ENCODE measurements around the gene OR5D18.

The OR5D18 gene

GRCh38 chr11:55819330-55819729 is at the start of gene OR5D18:
TSS of gene OR5D18 (plus strand) at chr11:55819630. CDS start at chr11:55819630, 0 bp downstream.
- Histone ChIP-seq H3K4me1 (ENCODE audit: control insufficient read depth, insufficient read depth, low read length) (no peaks in the 10 kb centered on the region), H3K36me3 (ENCODE audit: control insufficient read depth, insufficient read depth, low read length) (peaks cover 2% of the 10 kb centered on the region), H3K4me3 (ENCODE audit: low read depth, low read length) (no peak within 1 kb of the TSS), H3K27me3 (ENCODE audit: control insufficient read depth, insufficient read depth, low read length) (no peaks in the 10 kb centered on the region), H3K9me3 (ENCODE audit: control insufficient read depth, insufficient read depth, low read length) (peaks cover 6% of the 10 kb centered on the region), H3K9ac (ENCODE audit: low read depth, low read length) (no peak within 1 kb of the TSS)

GRCh38 chr11:55773138-55773537 is 46.3 kb upstream of the OR5D18 start, which contains the start of gene OR5D13:
TSS of gene OR5D13 (plus strand) at chr11:55773438. CDS start at chr11:55773438, 0 bp downstream.
- Histone ChIP-seq H3K4me1 (ENCODE audit: control insufficient read depth, insufficient read depth, low read length) (no peaks in the 10 kb centered on the region), H3K9me3 (ENCODE audit: control insufficient read depth, insufficient read depth, low read length) (peaks cover 11% of the 10 kb centered on the region), H3K27me3 (ENCODE audit: control insufficient read depth, insufficient read depth, low read length) (no peaks in the 10 kb centered on the region), H3K36me3 (ENCODE audit: control insufficient read depth, insufficient read depth, low read length) (no peaks in the 10 kb centered on the region), H3K9ac (ENCODE audit: low read depth, low read length) (no peak within 1 kb of the TSS), H3K4me3 (ENCODE audit: low read depth, low read length) (no peak within 1 kb of the TSS)

- H3K9me3 ChIP-seq (ENCODE audit: control insufficient read depth, insufficient read depth, low read length) = peaks cover 18% of the 10 kb centered on the region
- H3K36me3 ChIP-seq (ENCODE audit: control insufficient read depth, insufficient read depth, low read length) = no peaks in the 10 kb centered on the region
Measured at GRCh38 chr11:55791606-55792005, 27.8 kb upstream of the OR5D18 start.

GRCh38 chr11:55793321-55793720 is 26.1 kb upstream of the OR5D18 start:
- H3K4me1 ChIP-seq (ENCODE audit: control insufficient read depth, insufficient read depth, low read length) = no peaks in the 10 kb centered on the region
- no peak overlapping the region for H3K9ac ChIP-seq (ENCODE audit: low read depth, low read length)
- no peaks in the 10 kb centered on the region for H3K27me3 ChIP-seq (ENCODE audit: control insufficient read depth, insufficient read depth, low read length)
- no peaks in the 10 kb centered on the region for H3K36me3 ChIP-seq (ENCODE audit: control insufficient read depth, insufficient read depth, low read length)
- H3K4me3 ChIP-seq (ENCODE audit: low read depth, low read length) = no peak overlapping the region
- peaks cover 11% of the 10 kb centered on the region for H3K9me3 ChIP-seq (ENCODE audit: control insufficient read depth, insufficient read depth, low read length)

More at GRCh38 chr11:55791606-55792005, 27.8 kb upstream of the OR5D18 start:
- H3K27me3 ChIP-seq (ENCODE audit: control insufficient read depth, insufficient read depth, low read length) = no peaks in the 10 kb centered on the region
- no peak overlapping the region for H3K9ac ChIP-seq (ENCODE audit: low read depth, low read length)
- H3K4me3 ChIP-seq (ENCODE audit: low read depth, low read length) = no peak overlapping the region
- no peaks in the 10 kb centered on the region for H3K4me1 ChIP-seq (ENCODE audit: control insufficient read depth, insufficient read depth, low read length)

GRCh38 chr11:55795256-55795655 is 24.2 kb upstream of the OR5D18 start, which contains the start of gene OR5D14:
TSS of gene OR5D14 (plus strand) at chr11:55795556. CDS start at chr11:55795556, 0 bp downstream.
- Histone ChIP-seq H3K4me3 (ENCODE audit: low read depth, low read length) (no peak within 1 kb of the TSS), H3K9me3 (ENCODE audit: control insufficient read depth, insufficient read depth, low read length) (peaks cover 19% of the 10 kb centered on the region), H3K9ac (ENCODE audit: low read depth, low read length) (no peak within 1 kb of the TSS), H3K4me1 (ENCODE audit: control insufficient read depth, insufficient read depth, low read length) (no peaks in the 10 kb centered on the region), H3K27me3 (ENCODE audit: control insufficient read depth, insufficient read depth, low read length) (no peaks in the 10 kb centered on the region), H3K36me3 (ENCODE audit: control insufficient read depth, insufficient read depth, low read length) (no peaks in the 10 kb centered on the region)

- Histone ChIP-seq H3K9me3 (ENCODE audit: control insufficient read depth, insufficient read depth, low read length) (peaks cover 19% of the 10 kb centered on the region), H3K4me3 (ENCODE audit: low read depth, low read length) (no peak overlapping the region), H3K36me3 (ENCODE audit: control insufficient read depth, insufficient read depth, low read length) (no peaks in the 10 kb centered on the region), H3K4me1 (ENCODE audit: control insufficient read depth, insufficient read depth, low read length) (no peaks in the 10 kb centered on the region), H3K27me3 (ENCODE audit: control insufficient read depth, insufficient read depth, low read length) (no peaks in the 10 kb centered on the region), H3K9ac (ENCODE audit: low read depth, low read length) (no peak overlapping the region)
Measured at GRCh38 chr11:55806248-55806647, 13.2 kb upstream of the OR5D18 start.

- H3K4me3 ChIP-seq (ENCODE audit: low read depth, low read length) = no peak within 1 kb of the TSS
- H3K9me3 ChIP-seq (ENCODE audit: control insufficient read depth, insufficient read depth, low read length) = peaks cover 18% of the 10 kb centered on the region
- no peaks in the 10 kb centered on the region for H3K27me3 ChIP-seq (ENCODE audit: control insufficient read depth, insufficient read depth, low read length)
- H3K9ac ChIP-seq (ENCODE audit: low read depth, low read length) = no peak within 1 kb of the TSS
- peaks cover 2% of the 10 kb centered on the region for H3K36me3 ChIP-seq (ENCODE audit: control insufficient read depth, insufficient read depth, low read length)
- no peaks in the 10 kb centered on the region for H3K4me1 ChIP-seq (ENCODE audit: control insufficient read depth, insufficient read depth, low read length)
Measured at GRCh38 chr11:55811067-55811466, 8.4 kb upstream of the OR5D18 start, which contains the start of gene OR5L1. TSS of gene OR5L1 (plus strand) at chr11:55811367. CDS start at chr11:55811467, 100 bp downstream.

GRCh38 chr11:55826919-55827318 is 7.5 kb downstream of the OR5D18 start, which contains the start of gene OR5L2:
TSS of gene OR5L2 (plus strand) at chr11:55827219. CDS start at chr11:55827219, 0 bp downstream.
- no peaks in the 10 kb centered on the region for H3K4me1 ChIP-seq (ENCODE audit: control insufficient read depth, insufficient read depth, low read length)
- H3K27me3 ChIP-seq (ENCODE audit: control insufficient read depth, insufficient read depth, low read length) = no peaks in the 10 kb centered on the region
- H3K9ac ChIP-seq (ENCODE audit: low read depth, low read length) = no peak within 1 kb of the TSS
- no peak within 1 kb of the TSS for H3K4me3 ChIP-seq (ENCODE audit: low read depth, low read length)
- H3K36me3 ChIP-seq (ENCODE audit: control insufficient read depth, insufficient read depth, low read length) = no peaks in the 10 kb centered on the region
- peaks cover 30% of the 10 kb centered on the region for H3K9me3 ChIP-seq (ENCODE audit: control insufficient read depth, insufficient read depth, low read length)

- peaks cover 18% of the 10 kb centered on the region for H3K9me3 ChIP-seq (ENCODE audit: control insufficient read depth, insufficient read depth, low read length)
- H3K36me3 ChIP-seq (ENCODE audit: control insufficient read depth, insufficient read depth, low read length) = no peaks in the 10 kb centered on the region
- no peaks in the 10 kb centered on the region for H3K27me3 ChIP-seq (ENCODE audit: control insufficient read depth, insufficient read depth, low read length)
- no peak within 1 kb of the TSS for H3K4me3 ChIP-seq (ENCODE audit: low read depth, low read length)
- no peak within 1 kb of the TSS for H3K9ac ChIP-seq (ENCODE audit: low read depth, low read length)
- H3K4me1 ChIP-seq (ENCODE audit: control insufficient read depth, insufficient read depth, low read length) = no peaks in the 10 kb centered on the region
Measured at GRCh38 chr11:55838452-55838851, 19.0 kb downstream of the OR5D18 start, which contains the start of gene OR5D16. TSS of gene OR5D16 (plus strand) at chr11:55838752. CDS start at chr11:55838752, 0 bp downstream.

GRCh38 chr11:55847453-55847852 is 28.0 kb downstream of the OR5D18 start:
- peaks cover 2% of the 10 kb centered on the region for H3K9me3 ChIP-seq (ENCODE audit: control insufficient read depth, insufficient read depth, low read length)
- H3K27me3 ChIP-seq (ENCODE audit: control insufficient read depth, insufficient read depth, low read length) = no peaks in the 10 kb centered on the region
- H3K4me1 ChIP-seq (ENCODE audit: control insufficient read depth, insufficient read depth, low read length) = no peaks in the 10 kb centered on the region
- H3K36me3 ChIP-seq (ENCODE audit: control insufficient read depth, insufficient read depth, low read length) = no peaks in the 10 kb centered on the region
- H3K9ac ChIP-seq (ENCODE audit: low read depth, low read length) = no peak overlapping the region
- no peak overlapping the region for H3K4me3 ChIP-seq (ENCODE audit: low read depth, low read length)

- no peaks in the 10 kb centered on the region for H3K36me3 ChIP-seq (ENCODE audit: control insufficient read depth, insufficient read depth, low read length)
- no peak overlapping the region for H3K9ac ChIP-seq (ENCODE audit: low read depth, low read length)
- no peaks in the 10 kb centered on the region for H3K4me1 ChIP-seq (ENCODE audit: control insufficient read depth, insufficient read depth, low read length)
- no peak overlapping the region for H3K4me3 ChIP-seq (ENCODE audit: low read depth, low read length)
- H3K27me3 ChIP-seq (ENCODE audit: control insufficient read depth, insufficient read depth, low read length) = no peaks in the 10 kb centered on the region
- peaks cover 2% of the 10 kb centered on the region for H3K9me3 ChIP-seq (ENCODE audit: control insufficient read depth, insufficient read depth, low read length)
Measured at GRCh38 chr11:55849037-55849436, 29.6 kb downstream of the OR5D18 start.

- Histone ChIP-seq H3K36me3 (ENCODE audit: control insufficient read depth, insufficient read depth, low read length) (no peaks in the 10 kb centered on the region), H3K4me1 (ENCODE audit: control insufficient read depth, insufficient read depth, low read length) (no peaks in the 10 kb centered on the region), H3K9me3 (ENCODE audit: control insufficient read depth, insufficient read depth, low read length) (peaks cover 2% of the 10 kb centered on the region), H3K9ac (ENCODE audit: low read depth, low read length) (no peak overlapping the region), H3K4me3 (ENCODE audit: low read depth, low read length) (no peak overlapping the region), H3K27me3 (ENCODE audit: control insufficient read depth, insufficient read depth, low read length) (no peaks in the 10 kb centered on the region)
Measured at GRCh38 chr11:55852141-55852540, 32.7 kb downstream of the OR5D18 start.

Data from iPS-15b (cell line).